Mesendoderm (in vitro differentiated cells): ENCODE results near the gene HMCN2.

Source experiments
- DNase-seq: peaks from one replicate; pipeline ENCODE4 v3.0.0; 2013
- H2AK5ac ChIP-seq: 2 replicates; pipeline ENCODE4 v1.6.1; 2013; ENCODE audit warnings: low read length, inconsistent platforms
- H2BK120ac ChIP-seq: 2 replicates; pipeline ENCODE4 v1.6.1; 2013; ENCODE audit warnings: low read depth, mild to moderate bottlenecking, low read length, moderate library complexity, mixed read lengths
- H2BK15ac ChIP-seq: replicated peaks from 2 replicates; pipeline ENCODE4 v1.6.1; 2013; ENCODE audit warnings: low read depth, mild to moderate bottlenecking, moderate library complexity
- H2BK5ac ChIP-seq: 2 replicates; pipeline ENCODE4 v1.6.1; 2013; ENCODE audit warnings: low read length, inconsistent platforms
- H3K18ac ChIP-seq: 2 replicates; pipeline ENCODE4 v1.6.1; 2013; ENCODE audit warnings: mild to moderate bottlenecking, low read length, mixed read lengths
- H3K23ac ChIP-seq: one replicate; pipeline ENCODE4 v1.6.1; 2013; ENCODE audit warnings: low read length
- H3K27ac ChIP-seq: 2 replicates; pipeline ENCODE4 v1.5.1; 2013; ENCODE audit warnings: low read depth, mild to moderate bottlenecking, inconsistent platforms, low read length, moderate library complexity
- H3K27me3 ChIP-seq: 2 replicates; pipeline ENCODE4 v1.6.1; 2013; ENCODE audit warnings: low read length, control low read depth, mild to moderate bottlenecking, inconsistent platforms; ENCODE audit not compliant: insufficient read depth, poor library complexity
- H3K36me3 ChIP-seq: 2 replicates; pipeline ENCODE4 v1.6.1; 2013; ENCODE audit warnings: low read length, inconsistent platforms; ENCODE audit not compliant: control insufficient read depth, insufficient read depth
- H3K4ac ChIP-seq: one replicate; pipeline ENCODE4 v1.6.1; 2013; ENCODE audit warnings: low read depth, mild to moderate bottlenecking, low read length, moderate library complexity
- H3K4me1 ChIP-seq: 2 replicates; pipeline ENCODE4 v1.6.1; 2013; ENCODE audit warnings: low read depth, low read length, inconsistent platforms; ENCODE audit not compliant: control insufficient read depth
- H3K4me2 ChIP-seq: 2 replicates; pipeline ENCODE4 v1.6.1; 2013; ENCODE audit warnings: low read length
- H3K4me3 ChIP-seq: 2 replicates; pipeline ENCODE4 v1.5.1; 2013; ENCODE audit warnings: mild to moderate bottlenecking, low read length
- H3K56ac ChIP-seq: one replicate; pipeline ENCODE4 v1.6.1; 2013; ENCODE audit warnings: low read length
- H3K79me1 ChIP-seq: 2 replicates; pipeline ENCODE4 v1.6.1; 2013; ENCODE audit warnings: low read length, inconsistent platforms
- H3K79me2 ChIP-seq: 2 replicates; pipeline ENCODE4 v1.6.1; 2013; ENCODE audit warnings: mild to moderate bottlenecking, low read length; ENCODE audit not compliant: control insufficient read depth, insufficient read depth
- H3K9ac ChIP-seq: 2 replicates; pipeline ENCODE4 v1.6.1; 2013; ENCODE audit warnings: low read length, inconsistent platforms
- H4K5ac ChIP-seq: one replicate; pipeline ENCODE4 v1.6.1; 2013; ENCODE audit warnings: low read length
- H4K8ac ChIP-seq: one replicate; pipeline ENCODE4 v1.6.1; 2013; ENCODE audit warnings: low read depth, mild to moderate bottlenecking, control low read depth, low read length, moderate library complexity
- WGBS: extraction: QIAGEN DNeasy Blood & Tissue Kit; methylation state at CpG from one replicate; pipeline ENCODE4 v1.1.7; 2013; ENCODE audit warnings: low lambda C conversion rate, missing lambda C conversion rate; ENCODE audit not compliant: insufficient coverage; ENCODE audit errors: extremely low coverage; 5-methylcytosine and 5-hydroxymethylcytosine counted together

The HMCN2 gene

GRCh38 chr9:130297371-130297770 lies 31.8 kb downstream of the HMCN2 start:
- H4K8ac ChIP-seq: no peak overlapping the region
- WGBS: no CpG with 5 or more reads among the region's 6 CpGs

DNA sequence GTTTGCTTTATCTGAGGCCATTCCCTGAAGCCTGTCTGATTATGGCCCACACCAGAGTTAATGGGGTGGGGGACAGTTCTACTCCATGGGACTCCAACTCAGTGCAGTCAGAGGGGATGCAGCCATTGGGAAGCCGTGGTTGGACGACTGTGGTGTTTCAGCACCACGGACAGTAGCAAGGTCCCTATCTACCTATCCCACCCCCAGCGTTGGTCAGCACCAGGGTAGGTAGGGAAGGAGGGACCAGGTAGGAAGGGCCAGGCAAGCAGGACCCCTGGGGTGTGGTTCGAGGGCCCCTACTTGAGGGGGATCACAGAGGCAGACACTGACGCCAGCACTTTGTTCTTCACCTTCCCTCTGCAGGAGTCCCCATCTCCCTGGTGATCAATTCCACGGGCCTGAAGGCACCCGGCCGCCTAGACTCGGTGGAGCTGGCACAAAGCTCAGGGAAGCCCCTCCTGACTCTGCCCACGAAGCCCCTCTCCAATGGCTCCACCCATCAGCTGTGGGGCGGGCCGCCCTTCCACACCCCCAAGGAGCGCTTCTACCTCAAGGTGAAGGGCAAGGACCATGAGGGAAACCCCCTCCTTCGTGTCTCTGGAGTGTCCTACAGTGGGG lies 33.2 kb downstream of the HMCN2 start:
- H3K18ac ChIP-seq: no peak overlapping the region
- H3K4me3 ChIP-seq: no peak overlapping the region
- no peaks in the 10 kb centered on the region for H3K79me1 ChIP-seq
- no CpG with 5 or more reads among the region's 15 CpGs for WGBS
- H4K8ac ChIP-seq: no peak overlapping the region
- H3K56ac ChIP-seq: no peak overlapping the region
- H3K4me1 ChIP-seq: no peaks in the 10 kb centered on the region
- no peak overlapping the region for H2BK120ac ChIP-seq
- no peak overlapping the region for H2AK5ac ChIP-seq
- H4K5ac ChIP-seq: no peak overlapping the region
- no peak overlapping the region for H2BK5ac ChIP-seq
- no peak overlapping the region for H3K4ac ChIP-seq
- no peaks in the 10 kb centered on the region for H3K27me3 ChIP-seq
- no peak overlapping the region for H3K4me2 ChIP-seq
- H2BK15ac ChIP-seq: no peak overlapping the region
- no peak overlapping the region for H3K27ac ChIP-seq
- no peak overlapping the region for H3K23ac ChIP-seq
- peak; percentile 74 for DNase-seq
- no peaks in the 10 kb centered on the region for H3K36me3 ChIP-seq
- H3K79me2 ChIP-seq: no peaks in the 10 kb centered on the region
- H3K9ac ChIP-seq: no peak overlapping the region

More at GRCh38 chr9:130297371-130297770, 31.8 kb downstream of the HMCN2 start:
- no peak for DNase-seq
- Histone ChIP-seq H3K79me2 (no peaks in the 10 kb centered on the region), H4K5ac (no peak overlapping the region), H3K36me3 (no peaks in the 10 kb centered on the region), H3K27me3 (no peaks in the 10 kb centered on the region), H3K4ac (no peak overlapping the region), H3K4me1 (no peaks in the 10 kb centered on the region), H3K27ac (no peak overlapping the region), H2BK5ac (no peak overlapping the region), H3K4me2 (no peak overlapping the region), H3K4me3 (no peak overlapping the region), H2AK5ac (no peak overlapping the region), H3K18ac (no peak overlapping the region), H2BK120ac (no peak overlapping the region), H3K23ac (no peak overlapping the region), H3K79me1 (no peaks in the 10 kb centered on the region), H3K56ac (no peak overlapping the region), H2BK15ac (no peak overlapping the region), H3K9ac (no peak overlapping the region)

- no peaks in the 10 kb centered on the region for H3K79me2 ChIP-seq
- H2BK5ac ChIP-seq: no peak overlapping the region
- H3K27ac ChIP-seq: no peak overlapping the region
- H2AK5ac ChIP-seq: no peak overlapping the region
- H3K27me3 ChIP-seq: no peaks in the 10 kb centered on the region
- no peak overlapping the region for H4K5ac ChIP-seq
- no peak overlapping the region for H3K4me2 ChIP-seq
- H3K36me3 ChIP-seq: no peaks in the 10 kb centered on the region
- no peak overlapping the region for H2BK15ac ChIP-seq
- H3K18ac ChIP-seq: no peak overlapping the region
- H3K4ac ChIP-seq: no peak overlapping the region
- H3K56ac ChIP-seq: no peak overlapping the region
- WGBS: no CpG with 5 or more reads among the region's 4 CpGs
- no peak overlapping the region for H3K23ac ChIP-seq
- no peak overlapping the region for H2BK120ac ChIP-seq
- H4K8ac ChIP-seq: no peak overlapping the region
- no peak overlapping the region for H3K4me3 ChIP-seq
- H3K4me1 ChIP-seq: no peaks in the 10 kb centered on the region
- no peaks in the 10 kb centered on the region for H3K79me1 ChIP-seq
- DNase-seq: no peak
- no peak overlapping the region for H3K9ac ChIP-seq
Measured at GRCh38 chr9:130299785-130300615, 34.4 kb downstream of the HMCN2 start.

GRCh38 chr9:130300739-130301138 lies 35.2 kb downstream of the HMCN2 start:
- Histone ChIP-seq H3K27ac (no peak overlapping the region), H2BK5ac (no peak overlapping the region), H3K79me2 (no peaks in the 10 kb centered on the region), H2AK5ac (no peak overlapping the region), H3K56ac (no peak overlapping the region), H3K4me3 (no peak overlapping the region), H4K8ac (no peak overlapping the region), H2BK120ac (no peak overlapping the region), H3K79me1 (no peaks in the 10 kb centered on the region), H3K18ac (no peak overlapping the region), H2BK15ac (no peak overlapping the region), H3K23ac (no peak overlapping the region), H3K27me3 (no peaks in the 10 kb centered on the region), H3K4me1 (no peaks in the 10 kb centered on the region), H4K5ac (no peak overlapping the region), H3K36me3 (no peaks in the 10 kb centered on the region), H3K4ac (no peak overlapping the region), H3K9ac (no peak overlapping the region), H3K4me2 (no peak overlapping the region)
- no peak for DNase-seq
- no CpG with 5 or more reads among the region's 5 CpGs for WGBS

GRCh38 chr9:130301483-130302286 lies 36.1 kb downstream of the HMCN2 start:
- H3K4ac ChIP-seq: no peak overlapping the region
- H2AK5ac ChIP-seq: no peak overlapping the region
- no peaks in the 10 kb centered on the region for H3K27me3 ChIP-seq
- H3K4me1 ChIP-seq: no peaks in the 10 kb centered on the region
- WGBS: no CpG with 5 or more reads among the region's 18 CpGs
- H4K5ac ChIP-seq: no peak overlapping the region
- H3K23ac ChIP-seq: no peak overlapping the region
- H2BK15ac ChIP-seq: no peak overlapping the region
- H4K8ac ChIP-seq: no peak overlapping the region
- H3K4me3 ChIP-seq: no peak overlapping the region
- H3K9ac ChIP-seq: no peak overlapping the region
- no peak overlapping the region for H3K18ac ChIP-seq
- H2BK120ac ChIP-seq: no peak overlapping the region
- H2BK5ac ChIP-seq: no peak overlapping the region
- H3K36me3 ChIP-seq: no peaks in the 10 kb centered on the region
- peak; percentile 17 for DNase-seq
- no peak overlapping the region for H3K27ac ChIP-seq
- no peak overlapping the region for H3K56ac ChIP-seq
- H3K4me2 ChIP-seq: no peak overlapping the region
- H3K79me2 ChIP-seq: no peaks in the 10 kb centered on the region
- no peaks in the 10 kb centered on the region for H3K79me1 ChIP-seq
